Amniotic epithelial cell (primary cell): ENCODE data around the gene SYT11.
A peak's percentile ranks its signal among the peaks of the same experiment; 100 is the strongest.
"Not testable (repeated sequence)": the region's sequence is repeated elsewhere in the genome, so short reads cannot be mapped to it uniquely, and the experiment has no call there.

Experiments
- DNase-seq: peaks from one replicate; pipeline ENCODE4 v3.0.0-alpha.2; 2010; ENCODE audit warnings: low read depth

The SYT11 gene, protein sequence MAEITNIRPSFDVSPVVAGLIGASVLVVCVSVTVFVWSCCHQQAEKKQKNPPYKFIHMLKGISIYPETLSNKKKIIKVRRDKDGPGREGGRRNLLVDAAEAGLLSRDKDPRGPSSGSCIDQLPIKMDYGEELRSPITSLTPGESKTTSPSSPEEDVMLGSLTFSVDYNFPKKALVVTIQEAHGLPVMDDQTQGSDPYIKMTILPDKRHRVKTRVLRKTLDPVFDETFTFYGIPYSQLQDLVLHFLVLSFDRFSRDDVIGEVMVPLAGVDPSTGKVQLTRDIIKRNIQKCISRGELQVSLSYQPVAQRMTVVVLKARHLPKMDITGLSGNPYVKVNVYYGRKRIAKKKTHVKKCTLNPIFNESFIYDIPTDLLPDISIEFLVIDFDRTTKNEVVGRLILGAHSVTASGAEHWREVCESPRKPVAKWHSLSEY

DNA sequence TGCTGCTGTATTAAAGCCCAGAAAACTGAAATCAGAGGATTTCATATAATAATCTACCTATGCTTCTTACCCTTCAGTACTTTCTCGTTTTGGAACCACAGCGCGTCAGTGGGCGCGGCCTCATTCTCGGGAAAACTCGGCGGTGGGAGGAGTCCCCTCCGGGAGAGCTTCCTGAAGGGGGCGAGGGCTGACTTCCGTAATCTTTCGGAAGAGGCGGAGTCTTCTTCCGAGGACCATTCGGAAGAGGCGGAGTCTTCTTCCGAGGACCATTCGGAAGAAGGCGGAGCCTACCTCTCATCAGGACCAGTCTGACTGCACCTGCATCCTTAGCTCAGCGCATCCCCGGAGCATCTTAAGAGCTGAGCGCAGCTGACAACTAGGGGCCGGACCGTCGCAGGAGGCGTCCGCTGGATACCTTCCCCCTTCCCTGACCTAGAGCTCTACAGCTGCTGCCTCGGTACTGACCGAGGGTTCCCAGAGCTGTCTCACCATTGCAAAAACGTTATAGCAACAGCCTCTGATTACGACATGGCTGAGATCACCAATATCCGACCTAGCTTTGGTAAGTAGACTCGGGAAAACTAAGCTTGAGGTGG lies at the start of gene SYT11:
TSS of gene SYT11 (plus strand) at position 334 of the 596 bp plus-strand sequence. CDS start at position 529, 195 bp downstream.
- peak; percentile 96 for DNase-seq

DNA sequence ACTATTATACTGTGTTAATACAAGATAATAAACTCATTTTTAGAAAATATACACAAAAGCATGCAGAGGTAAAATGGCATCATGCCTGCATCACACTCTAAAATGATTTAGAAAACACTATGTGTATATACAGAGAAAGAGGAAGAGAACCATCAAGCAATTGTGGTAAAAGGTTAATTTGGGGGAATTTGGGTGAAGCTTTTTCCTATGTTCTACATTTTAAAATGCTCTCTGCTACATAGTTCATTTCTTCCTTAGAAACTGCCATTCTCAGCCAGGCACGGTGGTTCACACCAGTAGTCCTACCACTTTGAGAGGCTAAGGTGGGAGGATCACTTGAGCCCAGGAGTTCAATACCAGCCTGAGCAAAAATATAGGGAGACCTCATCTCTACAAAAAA lies 46.5 kb upstream of the SYT11 start:
- DNase-seq = no peak

DNA sequence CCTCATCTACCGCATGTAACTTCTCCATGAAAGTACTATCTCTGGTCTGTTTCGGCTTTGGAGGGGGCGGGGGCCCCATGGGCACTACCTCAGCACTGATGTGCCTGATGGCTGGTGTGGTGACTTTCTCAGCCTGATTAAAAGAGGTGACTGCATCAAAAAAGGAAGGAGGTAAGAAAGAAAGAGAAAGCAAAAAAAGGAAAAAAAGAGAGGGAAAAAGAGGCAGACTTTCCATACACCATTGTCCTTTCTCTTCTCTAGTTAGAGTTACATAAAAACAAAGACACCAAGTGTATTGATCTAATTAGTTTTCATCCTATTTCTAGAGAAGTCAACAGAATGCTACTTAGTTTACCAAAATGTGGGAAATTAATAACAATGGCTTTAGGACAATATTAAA lies 45.7 kb upstream of the SYT11 start:
- no peak for DNase-seq

DNA sequence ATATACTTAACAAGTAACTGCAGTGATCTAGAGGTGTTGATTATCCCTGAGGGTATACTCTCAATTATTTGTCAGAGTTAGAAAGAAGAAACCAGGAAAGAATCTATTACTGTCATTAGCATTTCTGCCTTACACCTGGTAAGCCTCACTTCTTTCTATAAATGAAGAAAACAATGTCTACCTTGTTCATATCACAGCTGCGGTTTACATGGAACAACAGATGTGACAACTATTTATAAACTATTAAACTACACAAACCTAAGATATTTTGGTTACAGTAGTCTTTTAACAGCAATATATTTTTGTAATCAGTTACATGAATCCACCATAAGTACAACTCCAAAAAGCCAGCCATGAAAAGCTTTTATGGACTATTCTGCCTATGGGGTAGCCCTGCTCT lies 43.0 kb upstream of the SYT11 start:
- no peak for DNase-seq

DNA sequence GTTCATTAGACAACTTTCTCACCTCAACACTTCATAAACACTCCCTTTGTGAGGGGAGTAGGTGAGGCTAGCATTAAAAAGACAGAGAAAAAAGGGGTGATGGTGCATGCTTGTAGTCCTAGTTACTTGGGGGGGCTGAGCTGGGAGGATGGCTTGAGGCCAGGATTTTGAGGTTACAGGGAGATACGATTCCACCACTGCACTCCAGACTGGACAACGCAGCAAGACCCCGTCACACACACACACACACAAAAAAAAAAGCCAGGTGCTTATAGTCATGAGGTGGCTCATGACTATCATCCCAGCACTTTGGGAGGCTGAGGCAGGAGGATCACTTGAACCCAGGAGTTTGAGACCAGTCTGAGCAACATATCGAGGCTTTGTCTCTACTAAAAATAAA lies 31.9 kb upstream of the SYT11 start:
- DNase-seq = no peak

DNA sequence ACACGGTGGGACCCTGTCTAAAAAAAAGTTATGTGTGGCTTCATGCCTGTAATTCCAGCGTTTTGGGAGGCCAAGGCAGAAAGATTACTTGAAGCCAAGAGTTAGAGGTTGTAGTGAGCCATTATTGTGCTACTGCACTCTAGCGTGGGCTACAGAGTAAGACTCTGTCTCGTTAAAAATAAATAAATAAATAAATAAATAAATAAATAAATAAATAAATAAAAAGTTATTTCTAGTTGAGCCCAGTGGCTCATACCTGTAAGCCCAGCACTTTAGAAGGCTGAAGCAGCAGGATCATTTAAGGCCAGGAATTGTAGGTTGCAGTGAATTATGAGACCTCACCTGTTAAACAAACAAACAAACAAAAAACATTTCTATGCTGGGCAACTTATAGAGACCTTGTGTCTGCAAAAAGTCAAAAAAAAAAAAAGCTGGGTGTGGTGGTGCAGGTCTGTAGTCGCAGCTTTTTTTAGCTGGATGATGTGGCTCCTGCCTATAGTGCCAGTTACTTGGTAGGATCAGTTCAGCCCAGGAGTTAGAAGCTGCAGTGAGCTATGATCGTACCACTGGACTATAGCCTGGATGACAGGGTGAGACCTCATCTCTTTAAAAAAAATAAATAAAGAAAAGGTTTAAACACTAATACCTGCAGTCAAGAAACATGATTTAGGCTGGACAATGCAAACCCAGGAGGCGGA lies 27.9 kb upstream of the SYT11 start:
- no peak for DNase-seq

DNA sequence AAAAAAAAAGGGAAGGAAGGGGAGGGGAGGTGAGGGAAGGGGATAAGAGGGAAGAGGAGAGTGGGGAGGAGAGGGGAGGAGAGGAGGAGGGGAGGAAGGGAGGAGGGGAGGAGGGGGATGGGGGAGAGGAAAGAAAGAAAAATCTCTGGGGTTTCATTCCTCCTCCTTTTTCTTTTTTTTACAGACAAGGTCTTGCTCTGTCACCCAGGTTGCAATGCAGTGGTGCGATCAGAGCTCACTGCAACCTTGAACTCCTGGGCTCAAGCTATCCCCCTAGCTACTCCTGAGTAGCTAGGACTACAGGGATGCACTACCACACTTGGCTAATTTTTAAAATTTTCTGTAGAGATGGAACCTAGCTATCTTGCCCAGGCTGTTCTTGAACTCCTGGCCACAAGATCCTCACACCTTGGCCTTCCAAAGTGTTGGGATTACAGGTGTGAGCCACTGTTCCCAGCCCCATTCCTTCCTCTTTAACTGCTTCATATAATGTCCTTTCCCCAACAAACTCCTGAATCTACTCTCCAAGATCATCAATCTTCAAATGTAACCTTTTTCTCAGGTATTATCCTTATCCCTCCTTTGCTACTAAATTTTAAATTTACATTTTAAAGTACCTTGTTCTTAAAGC lies 25.6 kb upstream of the SYT11 start:
- DNase-seq = no peak

DNA sequence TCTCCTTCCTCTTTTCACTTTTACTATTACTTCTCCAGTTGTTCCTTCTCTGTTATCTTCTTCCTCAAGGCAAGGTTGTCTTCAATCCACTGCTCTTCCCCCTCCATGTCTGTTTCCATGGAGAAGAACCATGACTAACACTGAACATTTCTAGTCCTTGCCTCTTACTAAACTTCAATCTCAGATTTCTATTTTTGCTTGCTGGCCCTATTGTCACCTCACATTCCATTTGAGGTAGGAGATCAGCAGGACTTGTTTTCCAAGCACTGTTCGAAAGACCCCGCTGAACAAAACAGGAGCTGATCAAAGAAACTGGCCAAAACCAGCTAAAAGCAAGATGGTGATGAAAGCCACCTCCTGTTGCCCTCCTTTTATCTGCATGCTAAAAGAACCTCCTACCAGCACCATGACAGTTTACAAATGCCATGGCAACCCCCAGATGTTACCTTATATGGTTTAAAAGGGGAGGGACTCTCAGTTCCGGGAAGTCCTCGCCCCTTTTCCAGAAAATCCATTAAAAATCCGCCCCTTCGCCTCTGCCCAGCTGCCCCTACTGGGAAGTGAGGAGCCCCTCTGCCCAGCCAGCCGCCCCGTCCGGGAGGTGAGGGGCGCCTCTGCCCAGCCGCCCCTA lies 25.0 kb upstream of the SYT11 start:
- peak; percentile 50 for DNase-seq

DNA sequence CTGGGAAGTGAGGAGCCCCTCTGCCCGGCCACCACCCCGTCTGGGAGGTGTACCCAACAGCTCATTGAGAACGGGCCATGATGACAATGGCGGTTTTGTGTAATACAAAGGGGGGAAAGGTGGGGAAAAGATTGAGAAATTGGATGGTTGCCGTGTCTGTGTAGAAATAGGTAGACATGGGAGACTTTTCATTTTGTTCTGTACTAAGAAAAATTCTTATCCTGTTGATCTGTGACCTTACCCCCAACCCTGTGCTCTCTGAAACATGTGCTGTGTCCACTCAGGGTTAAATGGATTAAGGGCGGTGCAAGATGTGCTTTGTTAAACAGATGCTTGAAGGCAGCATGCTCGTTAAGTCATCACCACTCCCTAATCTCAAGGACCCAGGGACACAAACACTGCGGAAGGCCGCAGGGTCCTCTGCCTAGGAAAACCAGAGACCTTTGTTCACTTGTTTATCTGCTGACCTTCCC lies 24.4 kb upstream of the SYT11 start:
- DNase-seq = not testable (repeated sequence)

DNA sequence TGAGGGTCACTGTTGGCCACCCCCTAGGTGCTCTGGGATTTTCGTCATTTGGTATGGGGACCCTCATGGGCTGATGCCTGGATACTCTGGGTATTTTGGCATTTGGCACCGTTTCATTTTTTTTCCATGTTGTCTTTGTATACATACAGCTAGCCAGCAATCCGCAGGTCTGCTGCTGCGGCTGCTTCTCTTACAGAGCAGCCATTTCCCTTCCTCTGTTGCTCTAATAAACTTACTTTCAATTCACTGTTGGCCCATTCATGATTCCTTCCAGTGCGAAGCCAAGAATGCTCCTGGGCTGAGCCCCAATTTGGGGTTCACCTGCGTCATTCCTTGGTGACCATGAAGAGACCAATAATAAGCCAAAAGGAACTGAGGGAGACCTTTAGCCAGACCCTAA lies 23.8 kb upstream of the SYT11 start:
- no peak for DNase-seq

DNA sequence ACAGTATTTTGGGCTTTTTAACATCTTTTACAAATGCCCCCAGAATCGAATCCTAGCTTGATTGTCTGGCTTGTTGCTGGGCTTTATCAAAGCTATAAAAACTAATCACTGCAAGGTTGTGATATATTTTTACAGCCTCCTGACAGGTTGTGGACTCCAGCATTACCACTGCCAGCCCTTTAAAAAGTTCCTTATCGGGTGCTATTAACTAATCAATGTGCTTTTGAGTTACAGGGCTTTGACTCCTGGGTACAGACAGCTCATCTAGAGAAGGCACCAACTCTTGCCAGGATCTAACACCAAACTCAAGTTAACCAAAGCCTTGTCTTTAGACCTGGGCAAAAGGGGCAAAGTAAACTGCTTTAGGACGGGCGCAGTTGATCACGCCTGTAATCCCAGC lies 19.0 kb upstream of the SYT11 start:
- DNase-seq = no peak

DNA sequence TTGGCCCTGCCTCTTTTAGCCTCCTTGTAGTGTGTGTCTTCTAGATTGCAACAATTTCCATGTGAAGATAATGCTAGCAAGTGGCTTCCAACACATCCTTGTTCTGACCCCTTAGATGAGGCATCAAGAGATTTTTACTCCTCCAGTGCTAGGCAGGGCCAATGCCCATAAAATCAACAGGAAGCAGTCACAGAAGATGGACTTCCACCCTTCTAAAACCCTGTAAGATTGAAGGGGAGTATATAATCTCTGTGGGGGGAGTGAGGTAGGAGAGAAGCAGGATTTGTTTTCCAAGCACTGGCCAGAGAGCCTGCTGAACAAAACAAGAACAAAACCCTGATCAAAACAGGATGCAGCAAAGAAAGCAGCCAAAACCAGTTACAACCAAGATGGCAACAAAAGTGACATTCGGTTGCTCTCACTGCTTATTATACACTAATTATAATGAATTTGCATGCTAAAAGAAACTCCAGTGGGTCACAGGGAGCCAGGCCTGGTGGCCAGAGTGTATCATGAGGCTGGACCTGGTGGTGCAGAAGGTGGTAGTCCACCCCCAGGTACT lies 14.4 kb upstream of the SYT11 start:
- no peak for DNase-seq

DNA sequence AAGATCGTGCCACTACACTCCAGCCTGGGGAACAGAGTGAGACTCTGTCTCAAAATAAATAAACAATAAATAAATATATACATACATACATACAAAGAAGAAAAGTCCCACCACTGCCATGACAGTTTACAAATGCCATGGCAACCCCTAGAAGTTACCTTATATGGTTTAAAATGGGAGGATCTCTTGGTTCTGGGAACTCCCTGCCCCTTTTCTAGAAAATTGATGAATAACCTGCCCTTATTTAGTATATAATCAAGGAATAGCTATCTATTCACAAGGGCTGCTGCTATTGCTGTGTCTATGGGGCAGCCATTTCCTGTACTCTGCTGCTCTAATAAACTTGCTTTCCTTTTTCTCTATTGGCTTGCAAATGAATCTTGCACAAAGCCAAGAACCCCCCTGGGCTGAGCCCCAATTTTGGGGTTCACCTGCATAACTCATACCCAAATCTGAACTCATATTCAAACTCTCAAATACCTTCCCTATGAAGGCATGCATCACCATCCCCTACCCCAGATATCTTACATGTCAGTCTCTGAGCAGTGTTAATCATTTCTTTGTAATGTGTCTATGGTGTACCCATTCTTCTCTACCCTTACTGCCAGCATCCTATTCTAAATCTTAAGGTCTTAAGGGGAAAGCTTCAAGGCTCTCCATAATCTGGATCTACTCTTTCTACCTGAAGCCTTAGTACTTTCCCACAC lies 11.4 kb upstream of the SYT11 start:
- no peak for DNase-seq

DNA sequence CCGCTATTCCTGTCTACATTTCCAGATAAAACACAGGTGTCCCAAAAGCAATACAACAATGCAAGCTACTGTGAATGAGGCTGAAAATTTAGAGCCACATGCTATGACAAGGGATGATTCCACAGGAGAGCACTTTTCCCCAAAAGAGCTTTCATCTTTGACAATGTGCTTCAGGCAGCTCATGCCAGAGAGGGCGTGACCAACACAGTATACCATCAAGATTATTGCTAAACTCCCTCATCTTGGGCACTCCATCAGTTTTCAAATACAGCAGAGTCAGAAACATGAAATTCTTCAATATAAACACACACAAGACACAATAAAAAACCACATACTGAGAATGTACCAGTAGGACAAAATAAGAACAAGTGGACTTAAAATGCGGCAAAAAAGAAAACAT lies 9.0 kb upstream of the SYT11 start:
- no peak for DNase-seq

DNA sequence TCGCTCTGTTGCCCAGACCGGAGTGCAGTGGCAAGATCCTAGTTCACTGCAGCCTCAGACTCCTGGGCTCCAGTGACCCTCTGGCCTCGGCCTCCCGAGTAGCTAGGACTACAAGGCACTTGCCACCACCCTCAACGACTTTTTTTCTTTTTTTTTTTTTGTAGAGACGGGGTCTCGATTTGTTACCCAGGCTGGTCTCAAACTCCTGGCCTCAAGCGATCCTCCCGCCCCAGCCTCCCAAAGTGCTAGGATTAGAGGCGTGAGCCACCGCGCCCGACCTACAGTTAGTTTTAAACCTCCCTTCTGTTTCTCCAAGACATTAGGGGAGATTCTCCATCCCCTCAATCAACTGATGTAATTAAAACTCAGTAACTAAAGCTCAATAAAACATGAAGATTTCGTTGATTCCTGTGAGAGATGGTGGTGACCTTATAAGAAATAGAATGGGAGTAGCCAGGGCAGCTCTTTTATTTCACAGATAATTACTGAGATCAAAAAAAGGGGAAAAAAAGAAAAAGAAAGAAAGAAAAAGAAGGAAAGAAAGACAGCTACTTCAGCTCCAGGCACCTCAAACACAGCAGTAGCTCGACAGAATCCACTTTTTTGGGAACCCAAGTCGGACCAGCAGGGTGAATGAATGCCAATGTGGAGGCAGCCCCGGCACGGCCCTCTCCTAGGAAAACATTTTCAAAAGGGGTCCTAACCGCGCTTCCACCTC lies 3.0 kb upstream of the SYT11 start:
- no peak for DNase-seq

DNA sequence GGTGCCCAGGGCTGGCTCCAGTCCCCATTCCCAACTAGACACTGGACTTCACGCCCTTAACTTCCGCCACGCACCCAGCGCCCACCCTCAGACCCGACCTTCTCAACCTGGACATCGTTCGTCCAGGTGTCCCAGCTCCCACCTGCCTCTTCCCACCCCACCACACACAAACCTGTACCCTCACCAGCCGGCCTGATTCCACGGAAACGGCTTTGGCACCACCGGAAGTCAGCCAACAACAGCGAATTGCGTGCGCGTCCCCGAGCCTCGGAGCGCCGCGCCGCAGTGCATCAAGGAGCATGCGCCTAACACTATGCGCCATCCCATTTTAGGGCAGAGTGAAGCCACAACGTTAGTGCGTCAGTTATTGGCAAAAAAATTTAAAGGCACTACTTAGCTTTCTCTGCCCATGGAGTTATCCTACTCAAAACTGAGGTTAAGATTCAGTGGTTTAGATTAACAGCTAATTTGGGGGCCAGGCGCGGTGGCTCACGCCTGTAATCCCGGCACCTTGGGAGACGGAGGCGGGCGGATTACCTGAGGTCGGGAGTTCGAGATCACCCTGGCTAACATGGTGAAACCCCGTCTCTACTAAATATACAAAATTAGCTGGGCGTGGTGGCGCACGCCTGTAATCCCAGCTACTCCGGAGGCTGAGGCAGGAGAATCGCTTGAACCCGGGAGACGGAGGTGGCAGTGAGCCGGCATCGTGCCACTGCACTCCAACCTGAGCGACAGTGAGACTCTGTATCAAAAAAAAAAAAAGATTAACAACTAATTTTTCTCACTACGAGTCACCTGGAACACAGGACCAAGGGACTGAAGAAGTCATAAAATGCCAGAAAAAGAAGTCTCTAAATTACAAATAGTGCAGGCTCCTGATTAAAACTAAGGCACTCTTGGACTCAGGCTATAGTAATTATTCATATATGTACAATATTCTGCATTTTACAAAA lies 2.1 kb upstream of the SYT11 start, which contains the start of gene GON4L:
TSS of gene GON4L (minus strand) at position 240 of the 956 bp plus-strand sequence. CDS start 3,434 bp downstream, outside the sequence.
- peak; percentile 88 for DNase-seq

DNA sequence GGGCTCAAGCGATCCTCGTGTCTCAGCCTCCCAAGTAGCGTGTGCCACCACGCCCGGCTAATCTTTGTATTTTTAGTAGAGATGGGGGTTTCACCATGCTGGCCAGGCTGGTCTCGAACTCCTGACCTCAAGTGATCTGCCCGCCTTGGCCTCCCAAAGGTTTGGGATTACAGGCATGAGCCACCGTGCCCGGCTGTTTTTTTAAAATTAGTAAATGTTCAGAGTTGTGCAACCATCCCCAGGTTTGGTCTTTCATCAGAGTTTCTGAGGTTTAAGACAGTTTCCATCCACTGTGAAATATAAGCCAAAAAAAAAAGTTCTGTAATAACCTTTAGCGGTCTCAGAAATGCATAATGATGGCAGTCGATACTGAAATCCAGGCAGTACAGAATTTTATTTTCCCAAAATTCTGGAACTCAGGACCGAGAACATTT lies 550 bp upstream of the SYT11 start:
- peak; percentile 81 for DNase-seq

DNA sequence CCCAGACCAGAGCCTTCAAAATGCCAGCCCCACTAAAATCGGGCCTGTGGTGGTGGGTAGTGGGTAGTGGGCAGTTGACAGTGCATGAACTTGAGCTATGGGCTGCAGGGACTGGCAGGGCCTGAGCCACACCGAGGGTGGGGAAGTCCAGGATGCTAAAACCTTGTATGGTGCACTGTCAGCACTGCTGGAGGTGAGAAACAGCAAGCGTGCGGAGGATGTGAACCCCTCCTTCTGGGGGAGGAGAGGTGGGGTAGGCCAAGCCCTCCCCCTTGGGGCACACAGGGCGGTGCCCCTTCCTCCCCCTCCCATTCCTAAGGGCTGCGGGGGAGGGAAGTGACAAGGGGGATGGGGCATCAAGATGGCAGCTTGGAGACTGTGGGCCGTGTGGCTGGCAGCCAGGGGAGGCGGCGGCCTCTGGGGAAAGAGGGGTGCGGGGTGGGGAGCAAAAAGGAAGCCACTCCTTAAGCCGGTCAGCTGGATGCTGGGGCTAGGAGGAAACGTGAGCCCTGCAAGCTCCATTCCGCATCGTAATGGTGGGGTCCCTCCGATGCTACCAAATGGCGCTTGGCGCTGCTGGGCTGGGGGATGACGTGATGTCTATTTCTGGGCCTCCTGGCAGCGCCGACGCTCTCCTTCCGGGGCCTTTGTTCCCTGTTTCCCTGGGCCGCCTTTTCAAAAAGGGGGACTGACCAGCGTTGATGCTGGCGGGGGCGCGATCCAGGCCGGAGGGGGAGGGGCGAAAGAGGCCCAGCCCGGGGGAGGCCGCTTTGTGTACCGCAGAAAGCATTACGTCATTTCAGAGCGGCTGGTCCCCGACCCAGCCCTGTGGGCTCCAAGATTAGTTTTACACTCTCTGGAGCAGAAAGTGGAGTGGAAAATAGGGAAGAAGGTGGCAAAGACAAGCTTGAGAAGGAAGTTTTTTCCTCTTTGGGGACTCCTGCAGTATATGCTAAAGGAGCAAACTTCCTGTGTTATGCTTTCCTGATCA lies 809 bp downstream of the SYT11 start:
- DNase-seq = peak; percentile 66
